K562 (cell line): ENCODE measurements around the gene CEACAM8. TPM values are rescaled to one million over a fixed set of nuclear protein-coding genes. Genes with fewer than 3 reads are reported as not detected.

ENCODE experiments used
- ATAC-seq: fragments of 200-7000 bp; cut with Tn5 transposase; 3 replicates; pipeline ENCODE4 v1.9.1; 2020; ENCODE audit warnings: moderate library complexity
- BruUV-seq: library from RNA; stranded (reverse); fragments of 400-500 nt; replicated peaks from 2 replicates; lab custom pipeline; 2021; lab: Mats Ljungman, UMichigan
- CTCF ChIA-PET: fragments of 300-600 bp; formaldehyde crosslinking; extraction: SDS; loops from one replicate; lab custom pipeline; 2021; ENCODE audit warnings: low intra/inter-chr PET ratio; lab: Yijun Ruan, JAX
- POLR2A ChIA-PET: fragments of 300-600, 350-650 bp; sonication (Branson Sonifier 250); formaldehyde crosslinking; extraction: SDS; loops from one replicate; lab custom pipeline; 2021; ENCODE audit warnings: antibody characterized with exemption, inconsistent platforms; lab: Yijun Ruan, JAX
- DNase-seq, 4 experiments: peaks; one replicate each; pipeline versions ENCODE4 v3.0.0 to v3.0.0-alpha.2; 2011 to 2018; ENCODE audit warnings: low spot score in 3 of 4, mixed read lengths in 3 of 4; ENCODE audit errors: extremely low read depth in 1 of 4
- FAIRE-seq: peaks from 2 replicates; lab custom pipeline; 2011; peaks lifted over from hg19 to GRCh38; lab: Jason Lieb, UNC
- H2AFZ ChIP-seq: 2 replicates; pipeline ENCODE4 v1.6.0; 2011; ENCODE audit warnings: low read depth, low read length, control low read depth, inconsistent platforms
- H3K27ac ChIP-seq: fragments of 200-600 bp; 3 replicates; pipeline ENCODE4 v1.8.0; 2011; ENCODE audit warnings: low read depth, mild to moderate bottlenecking, control low read depth, inconsistent platforms, low read length, moderate library complexity, mixed read lengths; ENCODE audit errors: extremely low read depth
- H3K27me3 ChIP-seq, 2 experiments: fragments of 300-600 bp in 1 of 2; 2 replicates in 1 of 2; 3 replicates in 1 of 2; pipeline versions ENCODE4 v1.6.0 to v1.8.0; 2011; ENCODE audit warnings: inconsistent platforms in 2 of 2, low read length in 2 of 2, mild to moderate bottlenecking in 1 of 2, mixed read lengths in 1 of 2, moderate library complexity in 1 of 2; ENCODE audit not compliant: control insufficient read depth in 2 of 2, insufficient read depth in 2 of 2
- H3K36me3 ChIP-seq: fragments of 300-600 bp; 3 replicates; pipeline ENCODE4 v1.8.0; 2011; ENCODE audit warnings: mild to moderate bottlenecking, low read length, inconsistent platforms; ENCODE audit not compliant: control insufficient read depth, insufficient read depth
- H3K4me1 ChIP-seq, 2 experiments: fragments of 200-600 bp in 1 of 2; replicated peaks in 1 of 2; 2 replicates in 1 of 2; 3 replicates in 1 of 2; pipeline versions ENCODE4 v1.5.1 to v1.8.0; 2011; ENCODE audit warnings: inconsistent platforms in 2 of 2, low read length in 2 of 2, mild to moderate bottlenecking in 1 of 2, mixed read lengths in 1 of 2, moderate library complexity in 1 of 2; ENCODE audit not compliant: control insufficient read depth in 2 of 2, insufficient read depth in 2 of 2
- H3K4me2 ChIP-seq: 2 replicates; pipeline ENCODE4 v1.6.1; 2011; ENCODE audit warnings: low read length, control low read depth, inconsistent platforms, mixed read lengths; ENCODE audit not compliant: insufficient read depth
- H3K4me3 ChIP-seq: fragments of 200-600 bp; sonication (generic), shearing (Covaris generic); 2 replicates; pipeline ENCODE4 v1.5.1; 2016; ENCODE audit warnings: control low read depth, inconsistent platforms
- H3K79me2 ChIP-seq: fragments of 200-600 bp; 3 replicates; pipeline ENCODE4 v1.8.0; 2011; ENCODE audit warnings: low read length, inconsistent platforms; ENCODE audit not compliant: control insufficient read depth, insufficient read depth
- H3K9ac ChIP-seq, 2 experiments: 2 replicates each; pipeline versions ENCODE4 v1.6.0 to v1.6.1; 2011; ENCODE audit warnings: low read depth in 2 of 2, low read length in 2 of 2, control low read depth in 1 of 2, inconsistent platforms in 1 of 2, mild to moderate bottlenecking in 1 of 2, mixed read lengths in 1 of 2; ENCODE audit not compliant: insufficient read depth in 1 of 2
- H3K9me1 ChIP-seq: one replicate; pipeline ENCODE4 v1.6.0; 2011; ENCODE audit warnings: inconsistent platforms, mild to moderate bottlenecking, low read length, moderate library complexity; ENCODE audit not compliant: control insufficient read depth, insufficient read depth
- H3K9me3 ChIP-seq: replicated peaks from 2 replicates; pipeline ENCODE4 v1.5.1; 2011; ENCODE audit warnings: low read depth, low read length, inconsistent platforms; ENCODE audit not compliant: control insufficient read depth, insufficient read depth
- H4K20me1 ChIP-seq: replicated peaks from 2 replicates; pipeline ENCODE4 v1.6.1; 2011; ENCODE audit warnings: low read length, inconsistent platforms, mixed read lengths; ENCODE audit not compliant: control insufficient read depth, insufficient read depth
- GATAD2B ChIP-seq: fragments of 450-650 bp; IDR thresholded peaks from 2 replicates; pipeline ENCODE4 v1.6.1; 2017; ENCODE audit warnings: mild to moderate bottlenecking, borderline replicate concordance
- NELFE ChIP-seq: IDR thresholded peaks from 2 replicates; pipeline ENCODE4 v1.6.1; 2011; ENCODE audit warnings: mild to moderate bottlenecking; ENCODE audit not compliant: insufficient read depth, insufficient read length
- NR1H2 ChIP-seq: sonication (generic); formaldehyde crosslinking; IDR thresholded peaks from 2 replicates; pipeline ENCODE4 v1.4.0; 2020; ENCODE audit warnings: mild to moderate bottlenecking, missing genetic modification reagents
- POLR3A ChIP-seq: IDR thresholded peaks from 2 replicates; pipeline ENCODE4 v1.6.1; 2011; ENCODE audit warnings: borderline replicate concordance, mild to moderate bottlenecking, moderate library complexity; ENCODE audit not compliant: insufficient read length, insufficient read depth; ENCODE audit errors: extremely low read depth
- WGBS: fragments of 100-300 bp; shearing (Covaris generic); methylation state at CpG from one replicate; pipeline ENCODE4 v1.1.6; 2016; ENCODE audit warnings: low coverage, mixed read lengths; ENCODE audit not compliant: insufficient coverage; ENCODE audit errors: missing lambda C conversion rate; 5-methylcytosine and 5-hydroxymethylcytosine counted together
- in situ Hi-C: fragments of 300-500 bp; cut with MboI; formaldehyde crosslinking; loops from 4 replicates; pipeline ENCODE4 v1.15.0; 2018; ENCODE audit warnings: inconsistent platforms, mixed read lengths
- intact Hi-C: fragments of 100-400 bp; cut with micrococcal nuclease; formaldehyde crosslinking; loops from 2 replicates; pipeline ENCODE4 v1.14.2; 2022
- polyA plus RNA-seq, 8 experiments: library from polyadenylated mRNA; depleted of rRNA in 4 of 8; stranded (reverse) in 5 of 8; unstranded in 3 of 8; fragments of >200 nt; fragmentation: Nextera tagmentation in 2 of 8; fragmentation: Illumina TruSeq in 1 of 8; extraction: Ambion mirVana in 2 of 8; extraction: Trizol in 1 of 8; gene quantifications; 2 replicates each; pipeline versions ENCODE4 v1.2.1 to v1.2.3, GENCODE V29; 2011 to 2014; ENCODE audit warnings: inconsistent platforms in 1 of 8, missing spikeins in 1 of 8
- total RNA-seq, 7 experiments: library from RNA; depleted of rRNA in 6 of 7; stranded (reverse); fragments of >200 nt in 6 of 7; fragmentation: Illumina TruSeq in 2 of 7; extraction: Trizol in 2 of 7; gene quantifications; 2 replicates each; pipeline versions ENCODE4 v1.2.1 to v1.2.3, GENCODE V29; 2011 to 2021; ENCODE audit warnings: low replicate concordance in 1 of 7
- TF ChIP-seq, protein P1 (sequence below): fragments of 450-650 bp; formaldehyde crosslinking; IDR thresholded peaks from 2 replicates; pipeline ENCODE4 v1.4.0; 2020; ENCODE audit warnings: mild to moderate bottlenecking
- TF ChIP-seq, protein P2 (sequence below), 2 experiments: fragments of 150-350 bp in 1 of 2; IDR thresholded peaks; 2 replicates each; pipeline ENCODE4 v1.6.1; 2012 to 2016; ENCODE audit warnings: low read depth in 2 of 2, low read length in 2 of 2, mild to moderate bottlenecking in 1 of 2, moderate library complexity in 1 of 2

CEACAM8 gene
- total and polyA plus RNA-seq, 9 of the 15 experiments (the other 6 are each of a cell fraction or from before 2014, with no cell fraction given): not detected

DNA sequence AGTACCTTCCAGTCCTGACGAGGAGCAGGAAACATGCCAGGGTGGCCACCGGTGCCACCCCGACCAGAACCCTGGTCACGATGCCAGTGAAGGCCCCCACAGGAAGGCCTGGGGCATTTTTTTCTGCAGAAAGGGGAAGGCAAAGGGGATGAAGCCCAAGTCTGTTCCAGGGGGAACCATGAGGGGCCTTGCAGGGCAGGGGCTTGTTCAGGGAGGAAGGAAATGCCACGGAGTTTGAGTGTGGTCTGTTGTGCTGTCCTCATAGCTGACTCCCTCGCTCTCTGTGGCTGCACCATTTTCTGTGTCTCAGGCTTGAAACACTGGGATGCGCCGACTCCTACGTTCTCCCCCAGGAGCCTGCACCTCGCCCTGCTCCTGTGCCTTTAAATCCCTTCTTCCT lies 38.9 kb downstream of the CEACAM8 start (continued):
- TF ChIP-seq NELFE (no peak), POLR3A (no peak), GATAD2B (no peak)
- TF ChIP-seq, protein P1, sequence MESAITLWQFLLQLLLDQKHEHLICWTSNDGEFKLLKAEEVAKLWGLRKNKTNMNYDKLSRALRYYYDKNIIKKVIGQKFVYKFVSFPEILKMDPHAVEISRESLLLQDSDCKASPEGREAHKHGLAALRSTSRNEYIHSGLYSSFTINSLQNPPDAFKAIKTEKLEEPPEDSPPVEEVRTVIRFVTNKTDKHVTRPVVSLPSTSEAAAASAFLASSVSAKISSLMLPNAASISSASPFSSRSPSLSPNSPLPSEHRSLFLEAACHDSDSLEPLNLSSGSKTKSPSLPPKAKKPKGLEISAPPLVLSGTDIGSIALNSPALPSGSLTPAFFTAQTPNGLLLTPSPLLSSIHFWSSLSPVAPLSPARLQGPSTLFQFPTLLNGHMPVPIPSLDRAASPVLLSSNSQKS: no peak

DNA sequence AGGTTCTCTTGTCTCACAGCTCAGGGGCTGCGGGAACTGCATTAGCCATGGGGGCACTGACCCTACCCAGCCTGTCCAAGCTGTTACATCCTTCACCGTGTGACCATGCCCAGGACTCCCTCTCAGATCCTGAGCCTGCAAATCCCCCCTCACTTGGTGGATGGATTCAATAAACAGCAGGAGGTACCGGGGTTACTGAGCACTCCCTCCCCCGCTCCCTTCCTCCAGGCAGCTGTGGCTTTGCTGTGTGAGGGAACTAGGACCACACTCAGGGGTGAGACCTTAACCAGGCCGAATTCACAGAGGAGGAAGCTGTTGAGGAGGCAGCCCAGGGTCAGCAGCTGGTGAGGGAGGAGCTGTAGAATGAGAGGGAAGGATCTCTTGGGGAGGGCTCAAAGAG lies 39.4 kb downstream of the CEACAM8 start:
- BruUV-seq: no TSS peak
- POLR2A ChIA-PET: interaction anchor here (0.6 kb wide), 1 partner anchor 37 kb away, joined by 3 read pairs; no protein-coding TSS in a partner anchor
- Histone ChIP-seq H3K9me1 (no peaks in the 10 kb centered on the region), H3K27ac (no peak overlapping the region), H3K9ac (no peak overlapping the region), H3K36me3 (no peaks in the 10 kb centered on the region), H4K20me1 (no peaks in the 10 kb centered on the region), H3K9me3 (no peaks in the 10 kb centered on the region), H3K4me3 (no peak overlapping the region), H3K4me2 (no peak overlapping the region), H3K4me1 (no peaks in the 10 kb centered on the region), H2AFZ (no peak overlapping the region), H3K79me2 (no peaks in the 10 kb centered on the region), H3K27me3 (no peaks in the 10 kb centered on the region; a peak in 1 of 5 replicates)
- no peak for FAIRE-seq
- in situ Hi-C loops (no loop called here), intact Hi-C loops (no loop called here)
- ATAC-seq: no peak
- TF ChIP-seq, protein P2, sequence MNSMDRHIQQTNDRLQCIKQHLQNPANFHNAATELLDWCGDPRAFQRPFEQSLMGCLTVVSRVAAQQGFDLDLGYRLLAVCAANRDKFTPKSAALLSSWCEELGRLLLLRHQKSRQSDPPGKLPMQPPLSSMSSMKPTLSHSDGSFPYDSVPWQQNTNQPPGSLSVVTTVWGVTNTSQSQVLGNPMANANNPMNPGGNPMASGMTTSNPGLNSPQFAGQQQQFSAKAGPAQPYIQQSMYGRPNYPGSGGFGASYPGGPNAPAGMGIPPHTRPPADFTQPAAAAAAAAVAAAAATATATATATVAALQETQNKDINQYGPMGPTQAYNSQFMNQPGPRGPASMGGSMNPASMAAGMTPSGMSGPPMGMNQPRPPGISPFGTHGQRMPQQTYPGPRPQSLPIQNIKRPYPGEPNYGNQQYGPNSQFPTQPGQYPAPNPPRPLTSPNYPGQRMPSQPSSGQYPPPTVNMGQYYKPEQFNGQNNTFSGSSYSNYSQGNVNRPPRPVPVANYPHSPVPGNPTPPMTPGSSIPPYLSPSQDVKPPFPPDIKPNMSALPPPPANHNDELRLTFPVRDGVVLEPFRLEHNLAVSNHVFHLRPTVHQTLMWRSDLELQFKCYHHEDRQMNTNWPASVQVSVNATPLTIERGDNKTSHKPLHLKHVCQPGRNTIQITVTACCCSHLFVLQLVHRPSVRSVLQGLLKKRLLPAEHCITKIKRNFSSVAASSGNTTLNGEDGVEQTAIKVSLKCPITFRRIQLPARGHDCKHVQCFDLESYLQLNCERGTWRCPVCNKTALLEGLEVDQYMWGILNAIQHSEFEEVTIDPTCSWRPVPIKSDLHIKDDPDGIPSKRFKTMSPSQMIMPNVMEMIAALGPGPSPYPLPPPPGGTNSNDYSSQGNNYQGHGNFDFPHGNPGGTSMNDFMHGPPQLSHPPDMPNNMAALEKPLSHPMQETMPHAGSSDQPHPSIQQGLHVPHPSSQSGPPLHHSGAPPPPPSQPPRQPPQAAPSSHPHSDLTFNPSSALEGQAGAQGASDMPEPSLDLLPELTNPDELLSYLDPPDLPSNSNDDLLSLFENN (IDR thresholded peaks at IDR 0.05; ENCODE audit: low read depth in 2 of 2, low read length in 2 of 2): no peak
- TF ChIP-seq NR1H2 (CRISPR knock-in tag): no peak
- 0% methylated on average over 5 of the region's 5 CpGs for WGBS
- DNase-seq: no peak
- CTCF ChIA-PET: no interaction called here
